G401 (cell line): ENCODE data around the gene GALNT9. TPM values are rescaled to one million over a fixed set of nuclear protein-coding genes. Genes with fewer than 3 reads are reported as not detected.

Experiments
- DNase-seq: peaks from one replicate; pipeline ENCODE4 v3.0.0-alpha.2; 2015; ENCODE audit warnings: low spot score
- in situ Hi-C: cut with HindIII; loops from 2 replicates; pipeline ENCODE4 v1.10.0; 2016; ENCODE audit warnings: low sequenced_read_pairs, mixed read lengths
- total RNA-seq: library from RNA; depleted of rRNA; stranded (reverse); fragments of >200 nt; shearing (Covaris generic); gene quantifications from 2 replicates; pipeline ENCODE4 v1.2.3, GENCODE V29; 2014

Gene GALNT9
- total RNA-seq, 1 experiment from 2014 or later = 0.10 TPM

DNA sequence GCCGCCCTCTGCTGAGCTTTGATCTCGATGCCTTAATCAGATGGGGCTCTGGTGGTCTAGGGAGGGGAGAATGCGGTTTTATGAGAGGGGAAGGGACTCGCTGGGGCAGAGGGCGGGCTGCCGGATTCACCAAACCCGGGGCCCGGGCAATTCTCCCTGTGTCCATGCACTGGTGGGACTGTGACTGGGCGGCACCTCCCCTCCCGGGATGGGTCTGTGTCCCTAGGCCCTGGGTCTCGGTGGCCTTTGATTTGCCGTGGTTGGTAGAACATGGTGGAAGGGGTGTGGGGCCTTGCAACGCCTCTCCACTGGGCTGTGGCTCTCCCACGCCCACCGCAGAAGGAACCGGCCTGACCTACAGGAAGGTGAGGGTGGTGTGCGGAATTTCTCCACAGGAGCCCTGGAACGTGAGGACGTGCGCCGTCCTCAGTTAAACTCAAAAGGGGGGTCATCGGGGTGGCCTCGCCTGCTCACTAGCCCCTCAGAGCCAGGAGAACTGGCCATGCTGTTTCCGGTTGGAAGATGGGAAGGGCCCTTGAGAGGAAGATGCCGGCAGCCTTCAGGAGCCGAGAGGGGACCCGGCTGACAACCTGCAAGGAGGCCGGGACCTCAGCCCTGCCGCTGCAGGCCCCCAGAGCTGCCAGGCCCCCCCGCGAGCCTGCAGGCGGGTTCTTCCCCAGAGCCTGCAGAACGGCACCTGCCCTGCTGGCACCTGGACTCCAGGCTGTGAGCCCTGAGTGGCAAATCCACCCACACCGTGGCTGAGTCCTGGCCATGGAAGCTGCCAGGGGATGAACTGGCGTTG is 141.5 kb downstream of the GALNT9 start:
- DNase-seq = no peak

DNA sequence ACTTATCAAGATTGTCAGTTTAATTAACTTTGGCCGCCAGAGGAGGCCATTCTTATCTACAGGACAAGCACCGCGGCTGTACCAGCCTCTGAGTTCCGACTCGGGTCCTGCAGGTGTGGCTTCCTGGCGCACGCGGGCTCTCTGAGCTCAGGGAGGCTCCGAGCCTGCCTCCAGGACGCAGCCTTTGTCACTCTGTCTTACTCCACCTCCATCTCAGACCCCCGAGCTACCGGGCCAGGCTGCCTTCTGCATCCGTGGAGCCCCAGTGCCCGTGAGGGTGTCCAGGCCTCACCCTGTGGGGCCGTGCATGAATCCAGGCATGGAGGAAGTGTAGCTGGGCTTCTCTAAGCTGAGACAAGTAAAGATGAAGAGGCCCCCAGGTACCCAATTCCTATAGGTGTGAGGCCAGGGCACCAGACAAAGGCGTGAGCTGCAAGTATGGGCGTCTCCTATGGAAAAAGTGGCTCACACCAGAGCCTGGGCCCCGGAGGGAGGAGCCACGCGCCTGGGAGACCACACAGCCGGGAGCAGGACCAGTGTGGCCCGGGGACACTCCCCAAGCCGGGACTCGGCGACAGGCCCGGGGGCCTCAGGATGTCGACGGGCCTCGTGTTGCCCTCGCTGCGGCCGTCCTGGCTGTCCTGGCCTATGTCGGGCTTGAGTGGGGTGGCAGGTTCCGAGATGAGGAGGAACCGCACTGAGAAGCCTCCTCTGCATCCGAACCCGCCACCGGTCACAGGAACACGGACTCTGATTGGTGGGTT is 142.3 kb downstream of the GALNT9 start:
- in situ Hi-C loops = no loop called here
- DNase-seq = no peak

More for the DNA sequence above, 141.5 kb downstream of the GALNT9 start:
- in situ Hi-C loops = no loop called here

DNA sequence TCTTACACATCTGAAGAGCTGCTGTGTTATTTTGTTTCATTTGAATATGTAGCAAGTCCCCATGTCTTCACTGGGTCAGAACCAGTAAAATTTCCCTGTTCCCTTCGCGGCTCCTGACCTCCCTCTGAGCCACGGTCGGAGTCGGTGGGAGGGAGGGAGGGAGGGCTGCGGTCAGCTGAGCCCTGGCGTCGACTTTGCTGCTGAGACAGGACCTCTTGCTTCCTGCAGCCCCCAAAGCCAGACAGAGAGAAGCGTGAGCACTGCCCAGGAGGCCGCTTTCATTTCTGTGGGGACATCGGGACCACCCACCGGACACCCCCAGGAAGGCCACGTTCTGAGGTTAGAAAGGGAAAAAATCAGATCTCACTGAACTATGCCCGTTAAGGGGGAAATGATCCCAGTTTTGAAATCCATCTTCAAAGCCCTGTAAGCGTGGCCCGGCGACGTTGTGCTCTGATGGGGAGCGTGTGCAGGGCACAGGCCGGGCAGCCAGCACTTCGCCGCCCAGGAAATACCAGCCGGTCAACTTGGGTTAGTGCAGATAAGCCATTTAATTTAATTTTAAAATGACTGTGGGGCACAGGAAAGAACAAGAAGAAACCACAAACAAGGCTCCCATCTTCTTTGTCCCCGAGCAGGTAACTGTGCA is 143.1 kb downstream of the GALNT9 start:
- no peak for DNase-seq

DNA sequence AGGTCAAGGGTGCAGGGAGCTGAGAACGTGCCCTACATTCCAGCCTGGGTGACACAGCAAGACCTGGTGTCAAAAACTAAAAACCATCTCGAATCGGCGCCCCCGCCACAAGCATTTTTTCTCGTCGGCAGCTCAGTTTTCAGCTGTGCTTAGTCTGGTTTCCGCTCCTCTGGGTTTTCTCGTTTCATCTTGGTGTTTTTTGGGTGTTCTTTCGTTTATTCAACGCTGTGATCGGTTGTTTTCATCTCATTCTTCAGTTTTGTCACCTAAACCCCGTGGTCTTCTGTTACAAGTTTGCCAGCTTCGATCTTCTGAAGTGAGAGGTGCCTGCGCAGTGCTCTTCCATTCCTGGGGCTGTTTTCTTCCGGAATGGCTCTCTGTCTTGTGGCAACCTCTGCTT is 143.7 kb downstream of the GALNT9 start:
- DNase-seq = no peak
- in situ Hi-C loops = no loop called here

More for the DNA sequence above, 143.1 kb downstream of the GALNT9 start:
- in situ Hi-C loops = no loop called here

DNA sequence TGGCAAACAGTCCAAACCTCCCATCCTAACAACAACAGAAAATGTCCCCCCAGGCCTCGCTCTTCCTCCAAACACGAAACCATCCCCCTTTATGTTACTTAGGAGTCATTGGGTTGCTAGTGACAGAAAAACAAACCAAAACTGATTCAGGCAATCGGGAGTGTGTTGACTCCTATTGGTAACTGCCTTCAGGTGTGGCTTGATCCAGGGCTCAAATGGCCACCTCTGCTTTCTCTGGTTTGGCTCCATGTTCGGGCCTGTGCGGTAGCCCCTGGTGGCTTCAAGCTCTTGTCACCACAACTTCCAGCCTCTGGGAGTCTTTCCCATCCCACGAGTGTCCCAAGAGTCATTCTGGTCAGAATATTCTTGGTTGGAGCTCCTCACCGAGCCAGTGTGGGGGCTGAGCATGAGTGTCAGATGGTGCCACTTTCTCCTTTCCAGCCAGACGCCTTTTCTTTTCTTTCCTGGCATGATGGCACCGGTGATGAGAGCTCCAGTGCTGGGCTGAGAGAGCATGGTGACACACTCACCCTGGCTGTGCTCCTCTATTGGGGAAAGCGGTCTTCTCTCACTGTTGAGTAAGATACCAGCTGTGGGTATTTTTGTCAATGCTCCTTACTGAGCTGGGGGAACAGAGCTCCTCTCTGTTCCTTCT is 146.6 kb downstream of the GALNT9 start:
- DNase-seq = no peak
- in situ Hi-C loops = no loop called here

DNA sequence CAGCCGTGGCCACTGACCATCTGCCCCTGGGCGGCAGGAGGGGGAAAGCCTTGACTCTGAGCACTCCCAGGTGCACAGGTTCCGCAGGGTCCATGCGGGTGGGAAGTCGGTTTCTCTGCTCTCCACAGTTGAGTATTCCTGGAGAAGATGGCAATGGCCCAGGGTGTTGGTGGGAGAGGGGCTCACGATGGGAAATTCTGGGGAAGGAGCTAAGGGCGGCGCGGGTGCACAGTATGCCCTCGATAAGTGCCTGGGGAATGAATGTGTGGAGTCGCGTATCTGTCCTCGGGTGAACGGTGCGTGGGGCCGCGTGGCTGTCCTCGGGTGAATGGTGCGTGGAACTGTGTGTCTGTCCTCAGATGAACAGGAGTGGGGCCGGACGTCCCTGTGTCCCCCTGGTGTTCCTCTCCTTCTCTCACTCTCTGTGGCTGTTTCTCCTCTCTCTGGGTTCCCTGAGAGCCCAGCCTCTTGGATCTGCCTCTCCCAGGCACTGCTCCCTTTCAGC is 147.1 kb downstream of the GALNT9 start:
- no peak for DNase-seq
- in situ Hi-C loops = no loop called here

DNA sequence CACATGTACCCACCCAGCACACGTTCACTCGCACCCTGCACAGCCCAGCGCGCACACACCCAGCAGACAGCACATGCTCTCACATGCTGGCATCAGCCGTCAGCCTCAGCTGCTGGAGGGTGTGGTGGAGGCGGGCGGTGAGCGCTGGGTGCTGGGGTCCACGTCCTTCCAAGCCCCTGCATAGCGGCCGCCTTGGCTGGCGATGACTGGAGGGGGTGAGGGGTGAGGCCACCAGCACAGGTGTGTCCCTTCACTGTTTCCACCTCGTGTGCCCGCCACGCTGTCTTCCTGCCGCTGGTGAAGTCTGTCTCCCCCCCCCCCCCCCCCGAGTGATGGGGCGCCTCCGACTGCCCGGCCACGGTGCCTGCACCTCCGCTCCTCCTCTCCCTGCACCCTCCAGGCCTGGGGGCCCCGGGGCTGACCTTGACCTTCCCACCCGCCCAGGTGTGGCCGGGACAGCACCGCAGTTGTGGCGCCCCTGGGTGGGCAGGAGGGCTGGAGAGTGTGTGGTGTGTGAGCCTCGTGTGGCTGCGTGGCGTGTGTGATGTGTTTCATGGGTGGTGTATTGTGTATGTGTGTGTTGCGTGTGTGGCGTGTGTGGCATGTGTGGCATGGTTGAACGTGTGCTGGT is 147.7 kb downstream of the GALNT9 start:
- in situ Hi-C loops = no loop called here
- no peak for DNase-seq

DNA sequence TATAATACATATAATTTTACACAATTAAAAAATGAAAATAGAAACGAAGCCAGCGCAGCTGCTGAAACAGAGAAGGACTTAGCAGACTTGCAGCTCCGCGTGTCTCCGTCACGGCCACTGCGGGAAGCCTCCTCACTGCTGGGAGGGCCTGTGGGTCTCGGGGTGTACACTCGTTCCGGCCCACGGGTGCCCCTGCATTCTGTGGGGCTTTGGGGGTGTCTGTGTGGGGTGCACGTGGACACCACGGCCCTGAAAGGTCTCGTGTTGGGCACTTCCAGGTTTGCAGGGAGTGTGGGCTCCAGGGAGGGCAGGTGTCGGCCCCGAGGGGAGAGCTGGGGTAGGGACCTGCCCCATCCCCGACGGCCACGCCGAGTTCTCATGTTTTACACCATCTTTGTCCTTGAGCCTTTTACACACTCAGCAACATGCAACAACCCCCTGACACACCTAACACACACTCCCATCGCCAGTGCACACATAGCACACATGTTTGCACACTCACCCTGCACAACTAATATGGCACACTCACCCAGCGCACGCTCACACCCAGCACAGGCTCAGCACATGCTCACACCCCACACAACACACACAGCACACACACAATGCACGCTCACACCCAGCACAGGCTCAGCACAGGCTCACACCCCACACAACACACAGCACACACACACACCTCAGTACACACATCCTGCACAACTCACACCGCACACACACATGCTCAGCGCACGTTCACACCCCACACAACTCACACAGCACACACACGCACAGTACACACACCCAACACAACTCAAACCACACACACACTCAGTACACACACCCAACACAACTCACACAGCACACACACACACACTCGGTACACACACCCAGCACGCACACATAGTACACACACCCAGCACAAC is 148.5 kb downstream of the GALNT9 start:
- no peak for DNase-seq
- in situ Hi-C loops = no loop called here

DNA sequence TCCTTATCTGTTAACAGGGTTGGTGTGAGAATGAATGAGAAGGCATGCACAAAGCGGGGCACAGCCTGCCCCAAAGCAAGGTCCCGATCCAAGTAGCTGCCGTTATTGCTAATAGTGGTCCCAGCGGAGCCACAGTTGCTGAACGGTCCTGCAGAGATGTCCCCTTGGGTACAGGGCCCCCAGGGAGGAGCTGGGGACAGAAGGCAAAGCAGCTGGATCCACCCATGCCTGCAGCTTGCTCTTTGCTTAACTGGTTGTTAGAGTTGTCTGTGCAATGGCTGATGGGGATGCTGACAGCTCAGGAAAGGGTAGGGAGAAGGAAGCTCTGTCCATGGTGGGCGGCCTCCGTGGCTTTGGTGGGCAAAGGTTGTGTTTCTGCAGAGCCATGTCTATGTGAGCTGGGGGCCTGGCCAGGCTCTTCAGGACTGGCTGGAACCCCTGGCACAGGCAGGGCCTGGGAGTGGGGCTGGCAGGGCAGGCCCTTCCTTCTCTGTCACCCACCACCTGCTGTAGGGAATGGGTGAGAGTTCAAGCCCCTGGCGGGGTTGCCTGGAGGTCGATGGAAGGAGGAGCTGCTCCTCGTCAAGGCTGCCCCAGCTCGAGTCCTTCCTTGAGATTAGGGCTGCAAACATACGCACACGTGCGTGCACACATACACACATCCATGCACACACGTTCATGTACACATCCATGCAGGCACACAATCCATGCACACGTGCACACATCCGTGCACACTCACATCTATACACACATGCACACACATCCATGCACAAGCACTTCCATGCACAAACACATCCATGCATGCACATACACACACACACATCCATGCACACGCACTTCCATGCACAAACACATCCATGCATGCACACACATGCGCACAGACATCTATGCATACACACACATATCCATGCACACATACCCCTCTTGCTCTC is 149.7 kb downstream of the GALNT9 start:
- no peak for DNase-seq
- in situ Hi-C loops = no loop called here

DNA sequence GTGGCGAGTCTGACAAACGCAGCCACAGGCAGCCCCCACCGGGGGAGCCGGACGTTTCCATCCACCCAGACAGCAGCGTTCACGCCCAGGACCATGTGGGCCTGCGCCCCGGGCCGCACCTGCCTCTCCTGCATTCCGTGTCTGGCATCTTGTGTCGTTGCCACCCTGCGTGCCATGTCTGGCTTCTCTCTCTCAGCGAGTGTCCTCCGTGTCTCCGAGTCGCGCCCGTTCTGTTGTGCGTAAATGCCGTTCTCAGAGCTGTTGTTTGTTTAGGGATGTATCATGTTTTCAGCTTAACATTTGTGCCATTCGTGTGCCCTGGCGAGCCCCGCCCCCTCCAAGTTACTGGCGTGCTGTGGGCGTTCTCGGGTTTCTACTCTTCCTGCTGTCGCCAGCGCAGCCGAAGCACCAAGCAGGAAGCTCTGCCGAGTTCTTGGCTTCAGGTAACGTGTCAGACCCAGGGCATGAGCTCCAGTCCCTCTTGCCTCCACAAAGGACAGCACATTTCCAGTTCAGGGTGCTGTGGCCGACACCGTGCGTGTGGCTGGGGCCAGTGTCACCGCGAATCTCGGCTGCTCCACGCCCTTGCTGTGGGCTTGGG is 150.5 kb downstream of the GALNT9 start:
- no peak for DNase-seq
- in situ Hi-C loops = no loop called here

DNA sequence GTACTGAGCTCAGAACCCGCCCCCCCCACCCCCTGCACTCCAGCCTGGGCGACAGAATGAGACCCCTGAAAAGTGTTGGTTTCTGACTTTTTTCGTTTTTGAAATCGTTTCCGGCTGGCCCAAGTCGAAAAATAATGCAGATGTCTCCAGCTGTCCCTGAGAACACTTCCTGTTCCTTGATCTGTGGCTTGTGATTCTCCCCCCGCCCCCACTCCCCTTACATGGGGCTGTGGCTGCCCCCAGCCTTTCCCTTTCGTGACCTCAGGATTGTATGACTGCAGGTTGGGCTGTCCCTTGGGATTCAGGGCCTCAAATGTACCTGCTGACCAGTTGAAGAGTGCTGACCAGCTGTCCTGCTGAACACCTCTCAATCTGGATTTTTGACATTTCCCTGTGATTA is 151.1 kb downstream of the GALNT9 start:
- in situ Hi-C loops = no loop called here
- DNase-seq = no peak

DNA sequence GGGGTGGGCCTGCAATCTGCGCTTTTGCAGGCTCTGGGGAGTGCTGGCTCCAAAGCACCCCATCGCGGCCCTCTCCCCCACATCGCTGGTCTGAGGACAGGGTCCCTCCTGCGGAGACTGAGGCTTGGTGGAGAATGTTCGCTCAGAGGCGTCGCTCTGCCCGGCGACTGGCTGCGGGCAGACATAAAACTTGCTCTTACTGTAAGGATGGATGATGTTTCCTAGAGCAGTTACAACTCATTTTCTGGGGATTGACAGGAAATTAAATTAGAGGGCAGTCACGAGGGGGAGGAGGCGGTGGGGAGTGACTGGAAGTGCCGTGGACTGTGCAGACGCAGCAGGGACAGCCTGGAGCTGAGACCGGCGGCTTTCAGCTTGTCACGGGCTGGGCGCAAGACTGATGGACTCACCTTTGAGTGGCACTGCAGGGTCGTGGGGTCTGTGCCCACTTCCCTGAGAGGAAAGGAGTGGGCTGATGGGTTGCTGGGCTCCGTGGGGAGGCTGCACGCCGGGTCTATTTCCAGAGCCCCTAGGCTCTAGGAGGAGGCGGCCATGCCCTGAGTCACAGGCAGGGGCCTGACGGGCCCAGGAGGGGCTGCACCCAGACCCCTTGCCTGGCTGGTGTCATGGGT is 152.4 kb downstream of the GALNT9 start:
- in situ Hi-C loops = no loop called here
- no peak for DNase-seq

DNA sequence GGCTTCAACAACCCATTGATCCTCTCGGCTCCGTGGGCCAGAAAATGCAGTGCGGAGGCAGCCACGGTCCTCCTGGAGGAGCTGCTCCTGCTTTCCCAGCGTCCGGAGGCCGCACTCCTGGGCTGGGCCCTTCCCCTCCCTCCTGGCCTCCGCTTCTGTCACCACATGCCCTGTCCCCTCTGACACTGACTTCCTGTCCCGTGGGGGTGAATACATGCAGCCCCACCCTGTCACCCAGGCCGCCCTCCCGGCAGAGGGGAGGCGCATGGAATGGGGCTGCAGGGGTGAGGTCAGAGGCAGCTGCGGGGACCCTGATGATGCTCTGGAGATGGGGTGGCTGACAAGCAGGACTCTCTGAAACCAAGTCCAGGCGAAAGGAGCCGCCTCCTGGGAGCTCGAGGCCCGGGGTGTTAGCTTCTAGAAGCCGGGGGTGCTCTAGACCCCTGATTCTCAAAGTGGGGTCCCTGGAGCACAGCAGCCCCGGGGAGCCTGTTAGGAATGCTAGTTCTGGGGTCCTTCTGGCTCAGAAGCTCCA is 152.9 kb downstream of the GALNT9 start:
- no peak for DNase-seq
- in situ Hi-C loops = no loop called here

DNA sequence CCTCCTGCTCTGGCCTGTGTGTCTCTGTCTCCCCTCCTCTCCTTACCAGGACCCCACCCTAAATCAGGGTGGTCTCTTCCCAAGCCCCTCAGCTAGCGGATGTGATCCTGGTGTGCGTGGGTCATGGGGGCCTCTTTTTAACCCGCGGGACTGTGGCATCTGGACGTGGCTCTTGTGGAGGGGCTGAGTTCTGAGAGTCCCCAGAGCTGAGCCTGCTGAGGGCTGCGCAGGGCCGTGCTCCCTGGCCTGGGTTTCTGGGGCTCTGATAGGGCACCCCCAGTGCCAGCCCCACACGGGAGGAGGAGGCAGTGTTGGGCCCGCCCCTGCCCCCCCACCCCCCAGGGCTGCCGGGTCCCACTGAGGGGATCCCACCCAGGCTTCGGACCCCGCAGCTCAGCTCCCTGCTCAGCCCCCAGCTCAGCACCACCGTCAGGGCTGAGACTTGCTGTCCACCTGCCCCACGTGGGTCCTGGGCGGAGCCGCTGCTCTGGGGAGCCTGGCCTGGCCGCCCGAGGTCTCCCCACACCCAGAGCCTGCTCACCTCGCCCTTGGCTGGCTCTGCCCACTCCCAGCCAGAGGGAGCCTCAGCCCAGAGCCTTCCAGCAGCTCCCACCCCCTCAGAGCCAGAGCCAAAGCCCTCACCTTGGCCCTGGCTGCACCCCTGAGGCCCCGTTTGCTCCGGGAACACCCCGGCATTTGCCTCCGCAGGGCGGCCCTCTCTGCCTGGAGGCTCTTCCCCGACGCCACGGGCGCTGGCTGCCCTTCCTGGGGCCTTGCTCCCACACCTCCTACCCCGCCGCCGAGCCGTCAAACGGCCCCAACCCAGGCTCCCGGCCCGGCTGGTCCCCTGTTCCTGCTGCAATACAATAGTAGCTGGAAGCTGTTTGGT is 153.6 kb downstream of the GALNT9 start:
- in situ Hi-C loops = no loop called here
- no peak for DNase-seq

DNA sequence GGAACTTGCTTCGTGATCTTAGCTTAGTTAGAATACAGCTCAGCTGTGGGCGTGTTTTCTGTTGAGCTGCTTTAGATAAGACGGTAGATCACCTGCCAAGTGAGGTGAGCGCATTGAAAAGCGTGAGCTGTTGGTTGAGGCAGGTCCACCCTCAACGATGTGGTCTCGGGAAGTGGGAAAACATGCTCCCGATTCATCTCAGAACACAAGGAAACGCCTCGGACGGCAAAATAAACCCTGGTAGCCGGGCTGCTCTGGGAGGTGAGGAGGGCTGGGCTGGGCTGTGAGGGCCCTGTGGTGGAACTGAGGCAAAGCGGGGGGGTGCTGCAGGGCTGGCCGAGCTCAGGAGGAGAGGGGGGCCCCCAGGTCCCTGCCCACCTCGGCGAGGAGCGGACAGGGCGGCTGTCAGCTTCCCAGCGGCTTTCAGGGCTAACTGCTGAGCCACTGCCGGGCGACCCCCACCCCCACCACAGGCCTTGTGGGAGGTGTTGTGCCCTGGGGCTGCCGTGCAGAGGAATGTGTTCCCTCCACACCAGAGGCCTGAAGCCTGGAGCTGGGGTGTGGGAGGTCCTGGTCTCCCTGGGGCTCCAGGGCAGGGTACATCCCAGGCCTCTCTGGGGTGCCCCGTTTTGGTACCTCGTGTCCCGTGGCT is 154.4 kb downstream of the GALNT9 start:
- in situ Hi-C loops = no loop called here

More for the DNA sequence above, 154.4 kb downstream of the GALNT9 start:
- DNase-seq = no peak
